ENCODE measurements around the gene ZNF423.

- TF ChIP-seq EZH2 (IDR thresholded peaks at IDR 0.05; ENCODE audit: insufficient read depth, poor library complexity, severe bottlenecking) (no peak), EZH2phosphoT487 (IDR thresholded peaks at IDR 0.05; ENCODE audit: insufficient read depth, low read depth) (no peak)
Observed at GRCh38 chr16:49727611-49728010, 128.3 kb downstream of the ZNF423 start.

All from GM23248 (cell line).